ENCODE measurements around the gene MGAT3.
"Not testable (repeated sequence)": the region's sequence is repeated elsewhere in the genome, so short reads cannot be mapped to it uniquely, and the experiment has no call there.

MGAT3 gene

GRCh38 chr22:39456522-39457197, at the start of gene MGAT3:
Gene MGAT3 (plus strand): TSS chr22:39457012. CDS start chr22:39487348, 30,336 bp downstream.
- no peak for DNase-seq

GRCh38 chr22:39408173-39408572, 48.6 kb upstream of the MGAT3 start:
- DNase-seq, result no peak

GRCh38 chr22:39408807-39409206, 48.0 kb upstream of the MGAT3 start:
- no peak for DNase-seq

GRCh38 chr22:39409516-39410029, 47.2 kb upstream of the MGAT3 start:
- no peak for DNase-seq

GRCh38 chr22:39410264-39410663, 46.5 kb upstream of the MGAT3 start:
- no peak for DNase-seq

- not testable (repeated sequence) for DNase-seq
Observed at GRCh38 chr22:39411828-39412365, 44.9 kb upstream of the MGAT3 start.

- not testable (repeated sequence) for DNase-seq
Observed at GRCh38 chr22:39413204-39413603, 43.6 kb upstream of the MGAT3 start.

- DNase-seq, result no peak
Observed at GRCh38 chr22:39414377-39414776, 42.4 kb upstream of the MGAT3 start.

GRCh38 chr22:39414886-39415285, 41.9 kb upstream of the MGAT3 start:
- DNase-seq, result no peak

GRCh38 chr22:39415506-39415905, 41.3 kb upstream of the MGAT3 start:
- DNase-seq, result no peak

GRCh38 chr22:39416319-39416718, 40.5 kb upstream of the MGAT3 start:
- DNase-seq, result no peak

- no peak for DNase-seq
Observed at GRCh38 chr22:39417641-39418040, 39.2 kb upstream of the MGAT3 start.

- DNase-seq, result no peak
Observed at GRCh38 chr22:39418696-39419095, 38.1 kb upstream of the MGAT3 start.

GRCh38 chr22:39419096-39419495, 37.7 kb upstream of the MGAT3 start:
- no peak for DNase-seq

- no peak for DNase-seq
Observed at GRCh38 chr22:39419911-39420310, 36.9 kb upstream of the MGAT3 start.

GRCh38 chr22:39421691-39422090, 35.1 kb upstream of the MGAT3 start:
- DNase-seq, result no peak

- DNase-seq, result no peak
Observed at GRCh38 chr22:39422101-39422500, 34.7 kb upstream of the MGAT3 start.

- DNase-seq, result no peak
Observed at GRCh38 chr22:39422721-39423120, 34.1 kb upstream of the MGAT3 start.

GRCh38 chr22:39423976-39424375, 32.8 kb upstream of the MGAT3 start:
- DNase-seq, result no peak

GRCh38 chr22:39426380-39427043, 30.3 kb upstream of the MGAT3 start:
- DNase-seq, result no peak

- DNase-seq, result no peak
Observed at GRCh38 chr22:39427751-39428596, 28.8 kb upstream of the MGAT3 start.

GRCh38 chr22:39428597-39429071, 28.2 kb upstream of the MGAT3 start:
- no peak for DNase-seq

GRCh38 chr22:39429186-39429585, 27.6 kb upstream of the MGAT3 start:
- DNase-seq, result no peak
